BE2C (cell line): Measurements from ENCODE around the gene FABP3.

Experiments
- DNase-seq: peaks from one replicate; pipeline ENCODE4 v3.0.0-alpha.2; 2020
- H3K27me3 ChIP-seq: fragments of 250-450 bp; sonication (Bioruptor Pico); 2 replicates; pipeline ENCODE4 v1.5.1; 2020; ENCODE audit warnings: mild to moderate bottlenecking
- H3K36me3 ChIP-seq: fragments of 250-450 bp; sonication (Bioruptor Pico); 2 replicates; pipeline ENCODE4 v1.5.1; 2020; ENCODE audit warnings: mild to moderate bottlenecking
- H3K4me1 ChIP-seq: fragments of 250-450 bp; sonication (Bioruptor Pico); 2 replicates; pipeline ENCODE4 v1.5.1; 2020
- H3K4me3 ChIP-seq: 2 replicates; pipeline ENCODE4 v1.5.1; 2011; ENCODE audit warnings: low read depth, low read length
- H3K9me3 ChIP-seq: fragments of 250-450 bp; sonication (Bioruptor Pico); 2 replicates; pipeline ENCODE4 v1.5.1; 2020
- TF ChIP-seq, protein P1 (sequence below): IDR thresholded peaks from 2 replicates; pipeline ENCODE4 v1.5.1; 2012; ENCODE audit warnings: mild to moderate bottlenecking, low read depth, low read length

Gene FABP3

DNA sequence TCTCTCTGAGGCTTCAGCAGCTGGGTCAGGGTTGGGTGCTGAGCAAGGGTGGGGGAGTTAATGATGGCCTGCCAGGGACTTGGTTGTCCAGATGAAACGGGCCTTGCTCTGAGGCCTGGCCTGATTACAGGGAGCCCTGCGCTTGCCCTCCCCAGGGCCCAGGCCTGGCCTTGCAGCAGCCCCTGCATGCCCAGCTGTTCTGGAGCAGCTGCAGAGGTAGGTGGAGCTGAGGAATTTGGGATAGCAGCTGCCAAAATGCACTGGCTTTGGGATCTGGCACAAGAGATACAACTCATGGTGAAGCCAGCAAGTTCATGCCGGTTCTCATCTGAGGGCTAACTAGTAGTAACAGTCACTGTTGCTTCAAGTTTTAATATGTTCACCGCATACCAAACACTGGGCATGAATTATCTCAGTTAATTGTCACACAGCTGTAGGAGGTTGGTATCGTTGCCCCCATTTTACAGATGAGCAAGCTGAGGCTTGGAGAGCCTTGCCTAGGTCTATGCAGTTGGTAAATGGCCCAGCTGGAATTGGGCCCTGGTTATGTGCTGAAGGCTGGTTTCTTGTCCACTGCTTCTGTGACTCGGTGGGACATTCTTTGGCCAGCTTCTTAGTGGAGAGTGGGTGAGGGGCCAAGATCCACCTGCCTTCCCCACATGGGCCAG is 32.8 kb upstream of the FABP3 start:
- Histone ChIP-seq H3K9me3 (no peaks in the 10 kb centered on the region), H3K4me1 (no peaks in the 10 kb centered on the region), H3K36me3 (no peaks in the 10 kb centered on the region), H3K27me3 (no peaks in the 10 kb centered on the region), H3K4me3 (no peak overlapping the region)
- no peak for DNase-seq
- TF ChIP-seq, protein P1, sequence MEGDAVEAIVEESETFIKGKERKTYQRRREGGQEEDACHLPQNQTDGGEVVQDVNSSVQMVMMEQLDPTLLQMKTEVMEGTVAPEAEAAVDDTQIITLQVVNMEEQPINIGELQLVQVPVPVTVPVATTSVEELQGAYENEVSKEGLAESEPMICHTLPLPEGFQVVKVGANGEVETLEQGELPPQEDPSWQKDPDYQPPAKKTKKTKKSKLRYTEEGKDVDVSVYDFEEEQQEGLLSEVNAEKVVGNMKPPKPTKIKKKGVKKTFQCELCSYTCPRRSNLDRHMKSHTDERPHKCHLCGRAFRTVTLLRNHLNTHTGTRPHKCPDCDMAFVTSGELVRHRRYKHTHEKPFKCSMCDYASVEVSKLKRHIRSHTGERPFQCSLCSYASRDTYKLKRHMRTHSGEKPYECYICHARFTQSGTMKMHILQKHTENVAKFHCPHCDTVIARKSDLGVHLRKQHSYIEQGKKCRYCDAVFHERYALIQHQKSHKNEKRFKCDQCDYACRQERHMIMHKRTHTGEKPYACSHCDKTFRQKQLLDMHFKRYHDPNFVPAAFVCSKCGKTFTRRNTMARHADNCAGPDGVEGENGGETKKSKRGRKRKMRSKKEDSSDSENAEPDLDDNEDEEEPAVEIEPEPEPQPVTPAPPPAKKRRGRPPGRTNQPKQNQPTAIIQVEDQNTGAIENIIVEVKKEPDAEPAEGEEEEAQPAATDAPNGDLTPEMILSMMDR, result no peak

DNA sequence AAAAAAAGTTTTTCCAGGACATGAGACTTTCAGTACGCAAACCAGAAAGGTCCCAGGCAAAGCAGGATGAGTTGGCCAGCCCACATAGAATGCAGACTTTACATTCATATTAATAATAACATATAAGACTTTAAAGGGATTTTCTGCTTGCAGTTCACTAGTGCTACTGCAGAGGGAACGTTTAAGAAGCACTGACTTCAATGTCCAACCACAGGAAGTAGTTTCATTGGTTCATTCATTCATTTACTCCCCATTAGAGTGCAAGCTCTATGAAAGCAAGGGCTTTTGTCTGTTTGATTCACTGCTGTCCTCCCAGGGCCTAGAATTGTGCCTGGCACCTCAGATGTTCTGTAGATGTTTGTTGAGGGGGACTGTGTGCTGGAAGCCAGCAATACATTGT is 28.4 kb upstream of the FABP3 start:
- no peaks in the 10 kb centered on the region for H3K27me3 ChIP-seq
- no peaks in the 10 kb centered on the region for H3K4me1 ChIP-seq
- no peak for DNase-seq
- no peaks in the 10 kb centered on the region for H3K9me3 ChIP-seq
- TF ChIP-seq, protein P1, result no peak
- no peak overlapping the region for H3K4me3 ChIP-seq
- no peaks in the 10 kb centered on the region for H3K36me3 ChIP-seq

DNA sequence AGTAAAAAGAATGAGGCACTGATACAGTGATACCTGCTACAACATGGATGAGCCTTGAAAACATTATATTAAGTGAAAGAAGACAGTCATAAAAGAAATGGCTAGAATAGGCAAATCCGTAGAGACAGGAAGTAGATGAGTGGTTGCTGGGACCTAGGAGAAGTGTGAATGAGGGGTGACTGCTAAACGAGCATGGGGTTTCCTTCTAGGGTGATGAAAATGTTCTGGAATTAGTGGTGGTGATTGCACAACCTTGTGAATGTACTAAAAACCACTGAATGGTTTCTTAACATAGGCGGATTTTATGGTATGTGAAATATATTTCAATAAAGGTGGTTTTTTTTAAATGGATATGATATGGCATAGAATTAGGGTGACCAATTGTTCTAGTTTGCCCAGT is 27.5 kb upstream of the FABP3 start:
- Histone ChIP-seq H3K36me3 (no peaks in the 10 kb centered on the region), H3K4me3 (no peak overlapping the region), H3K4me1 (no peaks in the 10 kb centered on the region), H3K9me3 (no peaks in the 10 kb centered on the region), H3K27me3 (no peaks in the 10 kb centered on the region)
- TF ChIP-seq, protein P1, result no peak
- no peak for DNase-seq

DNA sequence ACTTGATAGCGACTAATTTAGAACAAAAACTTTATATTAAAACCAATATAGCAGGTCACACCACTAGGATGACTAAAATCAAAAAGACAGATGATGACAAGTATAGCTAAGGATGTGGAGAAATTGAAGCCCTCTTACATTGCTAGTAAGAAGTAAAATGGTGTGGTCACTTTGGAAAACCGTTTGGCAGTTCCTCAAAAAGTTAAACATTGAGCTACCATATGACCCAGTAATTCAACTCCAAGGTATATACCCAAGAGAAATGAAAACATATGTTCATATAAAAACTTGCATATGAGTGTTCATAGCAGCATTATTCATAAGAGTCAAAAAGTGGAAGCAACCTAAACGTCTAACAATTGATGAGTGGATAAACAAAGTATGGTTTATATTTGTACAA is 27.1 kb upstream of the FABP3 start:
- no peaks in the 10 kb centered on the region for H3K4me1 ChIP-seq
- no peaks in the 10 kb centered on the region for H3K36me3 ChIP-seq
- no peaks in the 10 kb centered on the region for H3K27me3 ChIP-seq
- DNase-seq, result no peak
- H3K9me3 ChIP-seq, result no peaks in the 10 kb centered on the region
- no peak overlapping the region for H3K4me3 ChIP-seq
- TF ChIP-seq, protein P1, result no peak

DNA sequence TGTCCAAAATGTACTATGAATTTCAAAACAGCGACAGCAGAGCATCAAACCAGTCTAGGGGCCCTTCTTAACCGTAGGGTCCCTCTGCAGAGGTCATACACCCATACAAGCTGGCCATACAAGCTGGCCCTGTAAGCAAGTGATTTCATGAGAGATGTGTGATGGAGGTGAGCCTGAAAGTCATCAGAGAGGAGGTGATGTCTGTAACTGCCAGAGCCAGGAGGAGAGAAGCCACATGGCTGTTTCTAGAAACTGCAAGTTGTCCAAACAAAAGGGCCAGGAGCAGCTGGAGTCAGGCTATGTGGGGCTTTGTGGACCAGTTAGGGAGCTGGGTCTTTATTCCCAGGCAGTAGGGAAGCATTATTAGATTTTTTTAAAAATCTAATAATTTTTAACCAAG is 25.4 kb upstream of the FABP3 start:
- H3K4me3 ChIP-seq, result no peak overlapping the region

More for the DNA sequence above, 25.4 kb upstream of the FABP3 start:
- Histone ChIP-seq H3K36me3 (no peaks in the 10 kb centered on the region), H3K4me1 (no peaks in the 10 kb centered on the region), H3K27me3 (no peaks in the 10 kb centered on the region), H3K9me3 (no peaks in the 10 kb centered on the region)
- TF ChIP-seq, protein P1, result no peak
- DNase-seq, result no peak
